HepG2 (cell line): ENCODE data around the gene KIRREL3. TPM values are rescaled to one million over a fixed set of nuclear protein-coding genes. Genes with fewer than 3 reads are reported as not detected.

Experiments
- ATAC-seq: fragments of 200-7000 bp; cut with Tn5 transposase; 3 replicates; pipeline ENCODE4 v1.9.1; 2020; ENCODE audit warnings: mild to moderate bottlenecking, moderate library complexity
- BruUV-seq: library from RNA; stranded (reverse); fragments of 400-500 nt; replicated peaks from 2 replicates; lab custom pipeline; 2021; lab: Mats Ljungman, UMichigan
- CTCF ChIA-PET: fragments of 300-600 bp; formaldehyde crosslinking; extraction: SDS; loops from one replicate; lab custom pipeline; 2021; ENCODE audit warnings: low total read pairs, inconsistent platforms, low intra/inter-chr PET ratio; lab: Yijun Ruan, JAX
- POLR2A ChIA-PET: fragments of 350-600 bp; sonication (Branson Sonifier 250); formaldehyde crosslinking; loops from one replicate; lab custom pipeline; 2020; ENCODE audit warnings: antibody characterized with exemption, inconsistent platforms; lab: Yijun Ruan, JAX
- DNase-seq: peaks from one replicate; pipeline ENCODE4 v3.0.0-alpha.2; 2015; ENCODE audit warnings: low spot score
- FAIRE-seq: peaks from 3 replicates; lab custom pipeline; 2011; peaks lifted over from hg19 to GRCh38; lab: Jason Lieb, UNC
- H2AFZ ChIP-seq: one replicate; pipeline ENCODE4 v1.6.1; 2011; ENCODE audit warnings: low read length, inconsistent platforms
- H3K27ac ChIP-seq: fragments of 300-600 bp; 3 replicates; pipeline ENCODE4 v1.8.0; 2011; ENCODE audit warnings: mixed run types, mild to moderate bottlenecking, mixed read lengths, low read length, inconsistent platforms; ENCODE audit not compliant: insufficient read depth; ENCODE audit errors: extremely low read length
- H3K27me3 ChIP-seq, 2 experiments: fragments of 200-600 bp in 1 of 2; 2 replicates in 1 of 2; 3 replicates in 1 of 2; pipeline versions ENCODE4 v1.6.0 to v1.8.0; 2011; ENCODE audit warnings: low read length in 2 of 2, mild to moderate bottlenecking in 2 of 2, moderate library complexity in 2 of 2, inconsistent platforms in 1 of 2; ENCODE audit not compliant: insufficient read depth in 2 of 2, control insufficient read depth in 1 of 2
- H3K36me3 ChIP-seq, 2 experiments: fragments of 200-600 bp in 1 of 2; replicated peaks in 1 of 2; 2 replicates in 1 of 2; 3 replicates in 1 of 2; pipeline versions ENCODE4 v1.5.1 to v1.8.0; 2011; ENCODE audit warnings: low read length in 2 of 2, inconsistent platforms in 1 of 2; ENCODE audit not compliant: insufficient read depth in 2 of 2, control insufficient read depth in 1 of 2
- H3K4me1 ChIP-seq: 2 replicates; pipeline ENCODE4 v1.5.1; 2012; ENCODE audit warnings: low read length, inconsistent platforms; ENCODE audit not compliant: insufficient read depth
- H3K4me2 ChIP-seq: 2 replicates; pipeline ENCODE4 v1.6.0; 2011; ENCODE audit warnings: low read depth, low read length, inconsistent platforms
- H3K4me3 ChIP-seq, 3 experiments: fragments of 200-600 bp in 1 of 3; sonication (generic), shearing (Covaris generic) in 1 of 3; replicated peaks in 1 of 3; 2 replicates each; pipeline ENCODE4 v1.5.1; 2011 to 2016; ENCODE audit warnings: low read length in 3 of 3, inconsistent platforms in 2 of 3, low read depth in 2 of 3, mild to moderate bottlenecking in 2 of 3, control low read depth in 1 of 3, mixed read lengths in 1 of 3; ENCODE audit not compliant: insufficient read depth in 1 of 3
- H3K79me2 ChIP-seq: one replicate; pipeline ENCODE4 v1.6.1; 2011; ENCODE audit warnings: low read length, inconsistent platforms; ENCODE audit not compliant: insufficient read depth
- H3K9ac ChIP-seq: 2 replicates; pipeline ENCODE4 v1.6.0; 2011; ENCODE audit warnings: mild to moderate bottlenecking, low read depth, low read length, inconsistent platforms; ENCODE audit not compliant: insufficient read depth
- H3K9me3 ChIP-seq: 2 replicates; pipeline ENCODE4 v1.5.1; 2012; ENCODE audit warnings: mild to moderate bottlenecking, low read length
- H4K20me1 ChIP-seq: 2 replicates; pipeline ENCODE4 v1.6.0; 2011; ENCODE audit warnings: inconsistent platforms, mild to moderate bottlenecking, low read length, moderate library complexity; ENCODE audit not compliant: insufficient read depth
- ATAD3A ChIP-seq: sonication (generic); formaldehyde crosslinking; IDR thresholded peaks from 2 replicates; pipeline ENCODE4 v1.4.0; 2020; ENCODE audit warnings: missing genetic modification reagents
- HDAC2 ChIP-seq: sonication (generic); formaldehyde crosslinking; IDR thresholded peaks from 2 replicates; pipeline ENCODE4 v1.4.0; 2020; ENCODE audit warnings: missing genetic modification reagents
- MAFG ChIP-seq: sonication (generic); formaldehyde crosslinking; IDR thresholded peaks from 2 replicates; pipeline ENCODE4 v1.5.1; 2020; ENCODE audit warnings: mild to moderate bottlenecking, missing genetic modification reagents
- NBN ChIP-seq: fragments of 450-650 bp; conservative IDR thresholded peaks from 2 replicates; pipeline ENCODE4 v1.6.1; 2017
- NRL ChIP-seq: sonication (generic); formaldehyde crosslinking; IDR thresholded peaks from 2 replicates; pipeline ENCODE4 v1.5.0; 2020; ENCODE audit warnings: missing genetic modification reagents, mild to moderate bottlenecking, moderate library complexity, borderline replicate concordance
- SNAPC2 ChIP-seq: sonication (generic); formaldehyde crosslinking; IDR thresholded peaks from 2 replicates; pipeline ENCODE4 v1.8.1; 2022; ENCODE audit warnings: mild to moderate bottlenecking, missing genetic modification reagents
- SOX5 ChIP-seq: IDR thresholded peaks from 2 replicates; pipeline ENCODE4 v1.6.1; 2016; ENCODE audit warnings: borderline replicate concordance
- SYNCRIP ChIP-seq: fragments of 200-400 bp; formaldehyde crosslinking; IDR thresholded peaks from 2 replicates; pipeline ENCODE4 v1.6.1; 2018; ENCODE audit warnings: mild to moderate bottlenecking, low read depth, low read length; ENCODE audit not compliant: insufficient read depth
- ZFP37 ChIP-seq: sonication (generic); formaldehyde crosslinking; IDR thresholded peaks from 2 replicates; pipeline ENCODE4 v1.4.0; 2020; ENCODE audit warnings: missing genetic modification reagents, borderline replicate concordance
- ZNF101 ChIP-seq: sonication (generic); formaldehyde crosslinking; IDR thresholded peaks from 2 replicates; pipeline ENCODE4 v1.4.0; 2020; ENCODE audit warnings: mild to moderate bottlenecking, low read depth, missing genetic modification reagents, borderline replicate concordance
- ZNF224 ChIP-seq: sonication (generic); formaldehyde crosslinking; IDR thresholded peaks from 2 replicates; pipeline ENCODE4 v1.5.0; 2020; ENCODE audit warnings: mild to moderate bottlenecking, missing genetic modification reagents
- ZNF468 ChIP-seq: sonication (generic); formaldehyde crosslinking; IDR thresholded peaks from 2 replicates; pipeline ENCODE4 v1.8.0; 2022; ENCODE audit warnings: mild to moderate bottlenecking, moderate library complexity, missing genetic modification reagents
- ZNF574 ChIP-seq: sonication (generic); formaldehyde crosslinking; IDR thresholded peaks from 2 replicates; pipeline ENCODE4 v1.4.0; 2020; ENCODE audit warnings: missing genetic modification reagents
- ZSCAN20 ChIP-seq: sonication (generic); formaldehyde crosslinking; IDR thresholded peaks from 2 replicates; pipeline ENCODE4 v1.4.0; 2020; ENCODE audit warnings: missing genetic modification reagents, mild to moderate bottlenecking, borderline replicate concordance
- ZSCAN22 ChIP-seq: sonication (generic); formaldehyde crosslinking; IDR thresholded peaks from 2 replicates; pipeline ENCODE4 v1.4.0; 2020; ENCODE audit warnings: mild to moderate bottlenecking, missing genetic modification reagents
- WGBS: methylation state at CpG from one replicate; pipeline ENCODE4 v1.1.6; 2017; ENCODE audit warnings: low lambda C conversion rate; 5-methylcytosine and 5-hydroxymethylcytosine counted together
- in situ Hi-C: cut with HindIII; loops from 2 replicates; pipeline ENCODE4 v1.10.0; 2017; ENCODE audit warnings: low pct_unique_long_range_greater_than_20kb; ENCODE audit not compliant: extremely low pct_ligation_motif_present
- intact Hi-C: fragments of 100-400 bp; cut with micrococcal nuclease; formaldehyde crosslinking; loops from one replicate; pipeline ENCODE4 v1.10.0; 2022; ENCODE audit not compliant: unreplicated experiment
- polyA plus RNA-seq, 8 experiments: library from polyadenylated mRNA; depleted of rRNA in 3 of 8; stranded (reverse) in 7 of 8; unstranded in 1 of 8; fragments of >200 nt; fragmentation: Illumina TruSeq in 4 of 8; extraction: Trizol in 4 of 8; gene quantifications; 2 replicates each; pipeline versions ENCODE4 v1.2.1 to v1.2.3, GENCODE V29; 2011 to 2016; ENCODE audit warnings: low read depth in 4 of 8, missing spikeins in 1 of 8, mixed read lengths in 1 of 8; ENCODE audit not compliant: insufficient read depth in 1 of 8
- total RNA-seq, 5 experiments: library from RNA; depleted of rRNA; stranded (reverse); fragments of >200 nt; fragmentation: Illumina TruSeq; extraction: Trizol; gene quantifications; 2 replicates each; pipeline ENCODE4 v1.2.3, GENCODE V29; 2016; ENCODE audit warnings: low read depth in 1 of 5
- TF ChIP-seq, protein P1 (sequence below): sonication (generic); formaldehyde crosslinking; conservative IDR thresholded peaks from 2 replicates; pipeline ENCODE4 v1.8.0; 2022; ENCODE audit warnings: mild to moderate bottlenecking, moderate library complexity, missing genetic modification reagents

Gene KIRREL3
- total and polyA plus RNA-seq, 2 of the 13 experiments (the other 11 are each of a cell fraction or from before 2014, with no cell fraction given): not detected

- intact Hi-C loops (no loop called here), in situ Hi-C loops (no loop called here)
- H3K4me1 ChIP-seq: no peaks in the 10 kb centered on the region
- H2AFZ ChIP-seq: no peak overlapping the region
- H3K9ac ChIP-seq: no peak overlapping the region
- H3K4me3 ChIP-seq: no peak overlapping the region
- H3K4me2 ChIP-seq: no peak overlapping the region
- H3K9me3 ChIP-seq: no peaks in the 10 kb centered on the region
- no peak for DNase-seq
- WGBS: 100% methylated on average over 4 of the region's 8 CpGs
- H3K27me3 ChIP-seq: no peaks in the 10 kb centered on the region
- H3K27ac ChIP-seq: no peak overlapping the region
- H3K79me2 ChIP-seq: no peaks in the 10 kb centered on the region
- no peak for TF ChIP-seq ZNF101 (CRISPR knock-in tag)
- no peak for TF ChIP-seq NBN
- no peak for TF ChIP-seq SNAPC2
- TF ChIP-seq, all 625 proteins: peak for 0
- ChIA-PET CTCF (no interaction called here), POLR2A (no interaction called here)
- BruUV-seq: no TSS peak
- ATAC-seq (no peak), FAIRE-seq (no peak)
- Histone ChIP-seq H3K36me3 (peaks cover 6 to 8% of the 10 kb centered on the region in 2 experiments; a peak in 4 of 5 replicates), H4K20me1 (no peaks in the 10 kb centered on the region)
These were observed 596.9 kb downstream of the KIRREL3 start for GRCh38 chr11:126403658-126404057.

DNA sequence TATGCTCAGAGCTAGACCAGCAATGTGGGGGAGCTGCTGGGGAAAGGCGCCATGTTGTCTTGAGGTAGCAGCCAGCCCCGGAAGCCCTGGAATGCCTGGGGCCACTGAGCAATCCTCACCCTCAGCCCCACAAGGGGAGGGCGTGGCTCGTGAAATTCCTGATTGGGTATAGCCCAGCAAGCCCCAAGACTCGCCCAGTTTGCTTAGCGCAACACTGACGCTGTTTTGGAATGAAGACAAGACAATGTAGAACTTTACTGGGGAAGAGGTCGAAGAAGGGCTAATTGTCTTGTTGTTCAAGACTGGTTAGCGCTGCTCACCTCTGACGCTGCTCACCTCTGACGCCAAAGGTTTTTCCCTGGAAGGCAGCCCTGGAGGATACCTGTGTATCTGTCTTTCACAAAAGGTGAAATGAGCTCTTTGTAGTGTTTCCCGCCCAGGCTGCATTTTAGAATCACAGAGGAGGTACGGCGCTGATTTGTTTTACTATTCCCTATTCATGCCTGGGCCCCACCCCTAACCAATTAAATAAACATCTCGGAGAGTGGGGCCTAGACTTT is 597.5 kb downstream of the KIRREL3 start:
- ChIA-PET POLR2A (no interaction called here), CTCF (no interaction called here)
- H3K4me3 ChIP-seq: no peak overlapping the region
- BruUV-seq: no TSS peak
- H3K36me3 ChIP-seq: peaks cover 4 to 6% of the 10 kb centered on the region in 2 experiments; a peak in 3 of 5 replicates
- 91% methylated on average over 15 of the region's 15 CpGs for WGBS
- no peak for ATAC-seq
- no peak for DNase-seq
- no peaks in the 10 kb centered on the region for H4K20me1 ChIP-seq
- H3K27me3 ChIP-seq: no peaks in the 10 kb centered on the region
- H3K79me2 ChIP-seq: no peaks in the 10 kb centered on the region
- H2AFZ ChIP-seq: no peak overlapping the region
- H3K9me3 ChIP-seq: no peaks in the 10 kb centered on the region
- no peaks in the 10 kb centered on the region for H3K4me1 ChIP-seq
- no peak overlapping the region for H3K9ac ChIP-seq
- no peak for FAIRE-seq
- H3K27ac ChIP-seq: no peak overlapping the region
- no peak overlapping the region for H3K4me2 ChIP-seq
- in situ Hi-C loops: no loop called here
- intact Hi-C loops: no loop called here
- no peak for TF ChIP-seq ZNF574 (CRISPR knock-in tag)
- no peak for TF ChIP-seq ZSCAN22 (CRISPR knock-in tag)
- TF ChIP-seq NRL: no peak
- TF ChIP-seq ATAD3A (CRISPR knock-in tag): no peak
- no peak for TF ChIP-seq SYNCRIP
- TF ChIP-seq SOX5 (CRISPR knock-in tag): no peak
- no peak for TF ChIP-seq ZNF224 (CRISPR knock-in tag)
- TF ChIP-seq ZFP37: no peak
- TF ChIP-seq HDAC2 (CRISPR knock-in tag): no peak
- TF ChIP-seq MAFG (CRISPR knock-in tag): no peak
- no peak for TF ChIP-seq ZNF468 (CRISPR knock-in tag)
- no peak for TF ChIP-seq ZSCAN20 (CRISPR knock-in tag)
- TF ChIP-seq, protein P1, sequence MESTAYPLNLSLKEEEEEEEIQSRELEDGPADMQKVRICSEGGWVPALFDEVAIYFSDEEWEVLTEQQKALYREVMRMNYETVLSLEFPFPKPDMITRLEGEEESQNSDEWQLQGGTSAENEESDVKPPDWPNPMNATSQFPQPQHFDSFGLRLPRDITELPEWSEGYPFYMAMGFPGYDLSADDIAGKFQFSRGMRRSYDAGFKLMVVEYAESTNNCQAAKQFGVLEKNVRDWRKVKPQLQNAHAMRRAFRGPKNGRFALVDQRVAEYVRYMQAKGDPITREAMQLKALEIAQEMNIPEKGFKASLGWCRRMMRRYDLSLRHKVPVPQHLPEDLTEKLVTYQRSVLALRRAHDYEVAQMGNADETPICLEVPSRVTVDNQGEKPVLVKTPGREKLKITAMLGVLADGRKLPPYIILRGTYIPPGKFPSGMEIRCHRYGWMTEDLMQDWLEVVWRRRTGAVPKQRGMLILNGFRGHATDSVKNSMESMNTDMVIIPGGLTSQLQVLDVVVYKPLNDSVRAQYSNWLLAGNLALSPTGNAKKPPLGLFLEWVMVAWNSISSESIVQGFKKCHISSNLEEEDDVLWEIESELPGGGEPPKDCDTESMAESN: no peak
